ENCODE data around the gene ZNF322.
"Not testable (repeated sequence)": the region's sequence is repeated elsewhere in the genome, so short reads cannot be mapped to it uniquely, and the experiment has no call there.

DNA sequence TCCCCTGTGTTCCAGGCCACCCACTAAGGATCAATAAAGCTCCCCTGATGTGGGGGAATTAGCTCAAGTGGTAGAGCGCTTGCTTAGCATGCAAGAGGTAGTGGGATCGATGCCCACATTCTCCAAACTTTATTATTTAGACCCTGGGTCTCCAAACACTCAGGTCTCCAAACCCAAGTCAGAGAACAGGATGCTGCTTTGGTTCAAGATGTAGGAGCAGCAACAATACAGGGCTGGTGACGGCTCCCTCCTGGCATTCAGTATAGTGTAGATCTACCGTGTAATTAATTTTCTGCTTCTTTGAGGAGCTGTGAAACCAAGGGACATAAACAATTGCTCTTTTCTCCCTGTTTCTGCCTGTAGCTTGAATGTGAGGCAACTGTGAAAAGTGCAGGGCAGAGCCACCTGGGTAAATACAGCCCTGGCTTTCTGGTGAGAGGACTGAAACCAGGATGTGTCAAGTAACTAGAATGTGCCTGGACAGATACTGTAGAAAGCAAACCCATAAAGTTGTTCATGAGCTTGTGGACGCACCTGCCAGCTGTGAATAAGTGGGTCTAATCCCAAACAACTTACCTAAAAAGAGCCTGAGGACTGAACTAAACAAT is 23.0 kb upstream of the ZNF322 start:
- TF ChIP-seq, protein P1, sequence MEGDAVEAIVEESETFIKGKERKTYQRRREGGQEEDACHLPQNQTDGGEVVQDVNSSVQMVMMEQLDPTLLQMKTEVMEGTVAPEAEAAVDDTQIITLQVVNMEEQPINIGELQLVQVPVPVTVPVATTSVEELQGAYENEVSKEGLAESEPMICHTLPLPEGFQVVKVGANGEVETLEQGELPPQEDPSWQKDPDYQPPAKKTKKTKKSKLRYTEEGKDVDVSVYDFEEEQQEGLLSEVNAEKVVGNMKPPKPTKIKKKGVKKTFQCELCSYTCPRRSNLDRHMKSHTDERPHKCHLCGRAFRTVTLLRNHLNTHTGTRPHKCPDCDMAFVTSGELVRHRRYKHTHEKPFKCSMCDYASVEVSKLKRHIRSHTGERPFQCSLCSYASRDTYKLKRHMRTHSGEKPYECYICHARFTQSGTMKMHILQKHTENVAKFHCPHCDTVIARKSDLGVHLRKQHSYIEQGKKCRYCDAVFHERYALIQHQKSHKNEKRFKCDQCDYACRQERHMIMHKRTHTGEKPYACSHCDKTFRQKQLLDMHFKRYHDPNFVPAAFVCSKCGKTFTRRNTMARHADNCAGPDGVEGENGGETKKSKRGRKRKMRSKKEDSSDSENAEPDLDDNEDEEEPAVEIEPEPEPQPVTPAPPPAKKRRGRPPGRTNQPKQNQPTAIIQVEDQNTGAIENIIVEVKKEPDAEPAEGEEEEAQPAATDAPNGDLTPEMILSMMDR (IDR thresholded peaks at IDR 0.05; ENCODE audit: low read depth, low read length), result not testable (repeated sequence)
- TF ChIP-seq EZH2phosphoT487 (IDR thresholded peaks at IDR 0.05; ENCODE audit: low read depth), result not testable (repeated sequence)
